ENCODE data around the gene UGT3A1. TPM values are rescaled to one million over a fixed set of nuclear protein-coding genes. Genes with fewer than 3 reads are reported as not detected.
"Not testable (repeated sequence)": the region's sequence is repeated elsewhere in the genome, so short reads cannot be mapped to it uniquely, and the experiment has no call there.

The UGT3A1 gene
- total RNA-seq, 1 experiment from 2014 or later: not detected

GRCh38 chr5:35990520-35990919, 670 bp downstream of the UGT3A1 start:
- DNase-seq (ENCODE audit: low spot score): no peak

GRCh38 chr5:35988529-35988928, 2.7 kb downstream of the UGT3A1 start:
- no peak for DNase-seq (ENCODE audit: low spot score)

- DNase-seq (ENCODE audit: low spot score): no peak
Measured at GRCh38 chr5:35987776-35988175, 3.4 kb downstream of the UGT3A1 start.

GRCh38 chr5:35979715-35980114, 11.5 kb downstream of the UGT3A1 start:
- DNase-seq (ENCODE audit: low spot score): no peak

- not testable (repeated sequence) for DNase-seq (ENCODE audit: low spot score)
Measured at GRCh38 chr5:35976859-35977258, 14.3 kb downstream of the UGT3A1 start.

- no peak for DNase-seq (ENCODE audit: low spot score)
Measured at GRCh38 chr5:35974570-35974969, 16.6 kb downstream of the UGT3A1 start.

- no peak for DNase-seq (ENCODE audit: low spot score)
Measured at GRCh38 chr5:35971878-35972210, 19.3 kb downstream of the UGT3A1 start.

GRCh38 chr5:35971186-35971877, 19.9 kb downstream of the UGT3A1 start:
- no peak for DNase-seq (ENCODE audit: low spot score)

- DNase-seq (ENCODE audit: low spot score): peak; percentile 34
Measured at GRCh38 chr5:35963381-35963843, 27.8 kb downstream of the UGT3A1 start.

- no peak for DNase-seq (ENCODE audit: low spot score)
Measured at GRCh38 chr5:35960328-35960727, 30.9 kb downstream of the UGT3A1 start.

- no peak for DNase-seq (ENCODE audit: low spot score)
Measured at GRCh38 chr5:35956429-35956828, 34.8 kb downstream of the UGT3A1 start.

- DNase-seq (ENCODE audit: low spot score): no peak
Measured at GRCh38 chr5:35954175-35954574, 37.0 kb downstream of the UGT3A1 start.

GRCh38 chr5:35947085-35947484, 44.1 kb downstream of the UGT3A1 start:
- DNase-seq (ENCODE audit: low spot score): no peak

- DNase-seq (ENCODE audit: low spot score): no peak
Measured at GRCh38 chr5:35939639-35940038, 51.6 kb downstream of the UGT3A1 start.

- DNase-seq (ENCODE audit: low spot score): peak; percentile 52
Measured at GRCh38 chr5:35938568-35939227, 52.5 kb downstream of the UGT3A1 start, which contains the start of gene CAPSL. Gene CAPSL (minus strand): TSS chr5:35938622. CDS start chr5:35921120, 17,502 bp downstream.

- peak; percentile 84 for DNase-seq (ENCODE audit: low spot score)
Measured at GRCh38 chr5:35926389-35927051, 64.7 kb downstream of the UGT3A1 start.

- DNase-seq (ENCODE audit: low spot score): peak; percentile 56
Measured at GRCh38 chr5:35924950-35925722, 66.1 kb downstream of the UGT3A1 start.

GRCh38 chr5:35924122-35924949, 66.9 kb downstream of the UGT3A1 start:
- no peak for DNase-seq (ENCODE audit: low spot score)

GRCh38 chr5:35922468-35922867, 68.7 kb downstream of the UGT3A1 start:
- peak; percentile 21 for DNase-seq (ENCODE audit: low spot score)

- DNase-seq (ENCODE audit: low spot score): no peak
Measured at GRCh38 chr5:35921930-35922329, 69.3 kb downstream of the UGT3A1 start.

GRCh38 chr5:35920890-35921289, 70.3 kb downstream of the UGT3A1 start:
- DNase-seq (ENCODE audit: low spot score): peak; percentile 14

Data from HT-29 (cell line).